C4-2B (cell line): Measurements from ENCODE around the gene PSMD8.

Experiments
- ZFX ChIP-seq: fragments of 450-650 bp; IDR thresholded peaks from 2 replicates; pipeline ENCODE4 v1.6.1; 2017
- TF ChIP-seq, protein P1 (sequence below): fragments of 450-650 bp; conservative IDR thresholded peaks from 2 replicates; pipeline ENCODE4 v1.5.1; 2017; ENCODE audit warnings: mild to moderate bottlenecking

DNA sequence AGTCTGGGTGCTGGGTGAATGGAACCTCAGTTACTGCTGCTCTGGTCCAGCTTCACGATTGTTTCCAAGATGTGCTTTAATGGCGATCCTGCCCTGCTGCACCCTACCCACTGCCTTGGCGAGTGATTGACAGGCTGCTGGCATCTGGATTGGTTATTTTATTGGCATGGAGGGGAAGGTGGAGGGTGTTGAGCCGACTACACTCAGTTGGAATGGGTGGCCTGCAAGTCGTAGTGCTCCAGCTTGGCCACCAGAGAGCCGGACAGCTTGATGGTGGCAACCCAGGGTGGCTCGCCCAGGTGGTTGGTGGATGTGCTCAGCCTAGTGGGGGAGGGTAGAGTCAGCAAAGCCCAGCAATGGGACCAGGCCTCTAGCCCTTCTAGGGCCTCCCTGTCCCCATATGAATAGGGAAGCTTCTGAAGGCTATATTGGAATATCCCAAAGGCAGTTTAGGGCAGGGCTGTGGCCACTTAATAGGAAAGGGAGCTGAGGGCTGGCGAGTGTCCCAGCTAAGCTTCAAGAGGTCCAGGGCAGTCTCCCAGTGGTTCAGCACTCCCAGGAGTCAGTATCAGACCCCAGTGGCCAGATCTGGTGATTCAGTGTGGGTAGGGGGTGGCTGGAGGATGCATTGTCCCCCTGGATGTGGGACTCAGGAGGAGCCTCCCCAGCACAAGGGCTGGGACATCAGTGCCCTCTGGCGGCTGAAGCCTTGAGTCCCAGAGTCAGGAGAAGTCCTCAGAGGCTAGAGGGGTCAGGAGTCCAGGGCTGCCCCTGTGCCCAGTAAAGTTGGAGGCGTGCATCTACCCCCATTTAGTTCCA is 10.0 kb downstream of the PSMD8 start:
- TF ChIP-seq, protein P1, sequence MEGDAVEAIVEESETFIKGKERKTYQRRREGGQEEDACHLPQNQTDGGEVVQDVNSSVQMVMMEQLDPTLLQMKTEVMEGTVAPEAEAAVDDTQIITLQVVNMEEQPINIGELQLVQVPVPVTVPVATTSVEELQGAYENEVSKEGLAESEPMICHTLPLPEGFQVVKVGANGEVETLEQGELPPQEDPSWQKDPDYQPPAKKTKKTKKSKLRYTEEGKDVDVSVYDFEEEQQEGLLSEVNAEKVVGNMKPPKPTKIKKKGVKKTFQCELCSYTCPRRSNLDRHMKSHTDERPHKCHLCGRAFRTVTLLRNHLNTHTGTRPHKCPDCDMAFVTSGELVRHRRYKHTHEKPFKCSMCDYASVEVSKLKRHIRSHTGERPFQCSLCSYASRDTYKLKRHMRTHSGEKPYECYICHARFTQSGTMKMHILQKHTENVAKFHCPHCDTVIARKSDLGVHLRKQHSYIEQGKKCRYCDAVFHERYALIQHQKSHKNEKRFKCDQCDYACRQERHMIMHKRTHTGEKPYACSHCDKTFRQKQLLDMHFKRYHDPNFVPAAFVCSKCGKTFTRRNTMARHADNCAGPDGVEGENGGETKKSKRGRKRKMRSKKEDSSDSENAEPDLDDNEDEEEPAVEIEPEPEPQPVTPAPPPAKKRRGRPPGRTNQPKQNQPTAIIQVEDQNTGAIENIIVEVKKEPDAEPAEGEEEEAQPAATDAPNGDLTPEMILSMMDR, result no peak
- no peak for TF ChIP-seq ZFX
